Breast epithelium (tissue), 4 donors: ENCODE data around the gene SNCB. TPM values are rescaled to one million over a fixed set of nuclear protein-coding genes. Genes with fewer than 3 reads are reported as not detected.

Experiments
- DNase-seq, 2 donors: peaks; one replicate each; pipeline ENCODE4 v3.0.0-alpha.2; 2019; ENCODE audit warnings: low spot score in 2 of 2
- H3K27ac ChIP-seq, 2 donors: fragments of 200-600 bp; sonication (generic) in 1 of 2; one replicate each; pipeline ENCODE4 v1.5.1; 2016 to 2019; ENCODE audit warnings: mild to moderate bottlenecking in 1 of 2
- H3K27me3 ChIP-seq, 2 donors: fragments of 200-600 bp; sonication (generic) in 1 of 2; one replicate each; pipeline versions ENCODE4 v1.5.1 to v1.6.0; 2017 to 2019; ENCODE audit warnings: control low read depth in 1 of 2, mild to moderate bottlenecking in 1 of 2
- H3K36me3 ChIP-seq: fragments of 200-600 bp; one replicate; pipeline ENCODE4 v1.5.1; 2019
- H3K4me1 ChIP-seq, 2 donors: fragments of 200-600 bp; sonication (generic); one replicate each; pipeline ENCODE4 v1.5.1; 2016 to 2019; ENCODE audit warnings: control low read depth in 1 of 2
- H3K4me3 ChIP-seq, 3 donors: fragments of 200-600 bp; sonication (generic); 1 replicate in 2 of 3; 2 replicates in 1 of 3; pipeline ENCODE4 v1.5.1; 2016 to 2019; ENCODE audit warnings: mild to moderate bottlenecking in 3 of 3, moderate library complexity in 2 of 3
- H3K9me3 ChIP-seq, 2 donors: fragments of 200-600 bp; sonication (generic) in 1 of 2; one replicate each; pipeline ENCODE4 v1.5.1; 2016 to 2019; ENCODE audit warnings: control low read depth in 1 of 2
- CTCF ChIP-seq, 3 donors: fragments of 450-650 bp; IDR thresholded peaks; one replicate each; pipeline ENCODE4 v1.5.1; 2016 to 2017; ENCODE audit warnings: antibody characterized with exemption in 3 of 3, mild to moderate bottlenecking in 3 of 3, moderate library complexity in 3 of 3
- POLR2A ChIP-seq: fragments of 450-650 bp; IDR thresholded peaks from one replicate; pipeline ENCODE4 v1.6.1; 2016; ENCODE audit warnings: antibody characterized with exemption, mild to moderate bottlenecking, moderate library complexity
- POLR2AphosphoS5 ChIP-seq, 3 donors: sonication (generic); formaldehyde crosslinking; IDR thresholded peaks; one replicate each; pipeline ENCODE4 v1.6.1; 2017; ENCODE audit warnings: antibody characterized with exemption in 3 of 3
- intact Hi-C: fragments of 100-400 bp; cut with DNase I; formaldehyde crosslinking; loops from one replicate; pipeline ENCODE4 v1.15.1; 2023; ENCODE audit warnings: low total_unique reads
- total RNA-seq, 3 donors: library from RNA; depleted of rRNA; stranded (reverse); fragments of >200 nt; gene quantifications; one replicate each; pipeline ENCODE4 v1.1.0, GENCODE V29; 2016

The SNCB gene
- total RNA-seq, 3 donors from 2014 or later, result not detected

- peak; percentile 99 to 100 for DNase-seq
- H3K9me3 ChIP-seq, result no peaks in the 10 kb centered on the region
- H3K4me3 ChIP-seq, result peak within 1 kb of the TSS; percentile 61 to 76 (median 74)
- H3K4me1 ChIP-seq, result no peaks in the 10 kb centered on the region
- peak within 1 kb of the TSS; percentile 76 to 82 for H3K27ac ChIP-seq
- no peaks in the 10 kb centered on the region for H3K27me3 ChIP-seq
- no peaks in the 10 kb centered on the region for H3K36me3 ChIP-seq
- intact Hi-C loops, result no loop called here
- TF ChIP-seq POLR2AphosphoS5 (IDR thresholded peaks at IDR 0.05) (peak in 2 of 3 donors; percentile 31 to 71), POLR2A (no peak), CTCF (IDR thresholded peaks at IDR 0.05) (peak in 1 of 3 donors; percentile 9)
These were observed 16.9 kb upstream of the SNCB start, which contains the start of gene TSPAN17 for GRCh38 chr5:176647030-176647842. Gene TSPAN17 (plus strand): TSS chr5:176647484. CDS start chr5:176647616, 132 bp downstream.

GRCh38 chr5:176646707-176647029 lies 16.3 kb upstream of the SNCB start:
- H3K27ac ChIP-seq, result peak overlapping the region; percentile 76 to 82
- H3K4me1 ChIP-seq, result no peaks in the 10 kb centered on the region
- DNase-seq, result no peak
- H3K36me3 ChIP-seq, result no peaks in the 10 kb centered on the region
- TF ChIP-seq POLR2A (no peak), POLR2AphosphoS5 (IDR thresholded peaks at IDR 0.05) (no peak), CTCF (IDR thresholded peaks at IDR 0.05) (no peak)
- H3K27me3 ChIP-seq, result no peaks in the 10 kb centered on the region
- no peaks in the 10 kb centered on the region for H3K9me3 ChIP-seq
- intact Hi-C loops, result no loop called here
- peak overlapping the region; percentile 61 to 76 (median 74) for H3K4me3 ChIP-seq

- Histone ChIP-seq H3K4me1 (no peaks in the 10 kb centered on the region), H3K9me3 (no peaks in the 10 kb centered on the region), H3K4me3 (peak overlapping the region in 2 of 3 donors; percentile 61 to 76), H3K36me3 (no peaks in the 10 kb centered on the region), H3K27me3 (no peaks in the 10 kb centered on the region), H3K27ac (peak overlapping the region; percentile 76 to 82)
- intact Hi-C loops, result no loop called here
- DNase-seq, result no peak
- TF ChIP-seq POLR2A (no peak), CTCF (IDR thresholded peaks at IDR 0.05) (no peak), POLR2AphosphoS5 (IDR thresholded peaks at IDR 0.05) (no peak)
These were observed 15.8 kb upstream of the SNCB start for GRCh38 chr5:176646049-176646706.

- H3K36me3 ChIP-seq, result no peaks in the 10 kb centered on the region
- H3K9me3 ChIP-seq, result no peaks in the 10 kb centered on the region
- TF ChIP-seq POLR2A, result no peak
- no peak for TF ChIP-seq POLR2AphosphoS5 (IDR thresholded peaks at IDR 0.05)
- TF ChIP-seq CTCF (IDR thresholded peaks at IDR 0.05), result no peak
- intact Hi-C loops, result no loop called here
- no peak for DNase-seq
- H3K27me3 ChIP-seq, result no peaks in the 10 kb centered on the region
- no peak overlapping the region for H3K4me3 ChIP-seq
- no peaks in the 10 kb centered on the region for H3K4me1 ChIP-seq
- H3K27ac ChIP-seq, result no peak overlapping the region
These were observed 14.7 kb upstream of the SNCB start for GRCh38 chr5:176644878-176645670.
